Parathyroid adenoma (tissue), 2 donors: Measurements from ENCODE around the gene SLC35C1.

Source experiments
- H2AFZ ChIP-seq: fragments of 300-600 bp; sonication (generic); one replicate; pipeline ENCODE4 v1.7.0; 2017; ENCODE audit warnings: antibody characterized with exemption, mild to moderate bottlenecking
- H3K27ac ChIP-seq: fragments of 300-600 bp; sonication (generic); one replicate; pipeline ENCODE4 v1.7.0; 2017
- H3K27me3 ChIP-seq: fragments of 300-600 bp; sonication (generic); one replicate; pipeline ENCODE4 v1.7.0; 2017; ENCODE audit warnings: low read length; ENCODE audit not compliant: control insufficient read depth, insufficient read depth
- H3K36me3 ChIP-seq: fragments of 300-600 bp; sonication (generic); one replicate; pipeline ENCODE4 v1.7.0; 2017; ENCODE audit warnings: low read length; ENCODE audit not compliant: control insufficient read depth, insufficient read depth
- H3K4me1 ChIP-seq: fragments of 300-600 bp; sonication (generic); one replicate; pipeline ENCODE4 v1.7.0; 2017; ENCODE audit warnings: control low read depth
- H3K4me2 ChIP-seq: fragments of 300-600 bp; sonication (generic); one replicate; pipeline ENCODE4 v1.7.0; 2017; ENCODE audit warnings: low read length
- H3K4me3 ChIP-seq: fragments of 300-600 bp; sonication (generic); one replicate; pipeline ENCODE4 v1.7.0; 2017; ENCODE audit warnings: low read depth, low read length
- H3K79me2 ChIP-seq: fragments of 300-600 bp; sonication (generic); one replicate; pipeline ENCODE4 v1.7.0; 2017; ENCODE audit warnings: control low read depth
- H3K9ac ChIP-seq: fragments of 300-600 bp; sonication (generic); one replicate; pipeline ENCODE4 v1.7.0; 2017; ENCODE audit warnings: mild to moderate bottlenecking
- H3K9me3 ChIP-seq: fragments of 300-600 bp; sonication (generic); one replicate; pipeline ENCODE4 v1.7.0; 2017; ENCODE audit warnings: low read length; ENCODE audit not compliant: control insufficient read depth
- CTCF ChIP-seq: fragments of 300-600 bp; sonication (generic); IDR thresholded peaks from one replicate; pipeline ENCODE4 v1.7.0; 2017; ENCODE audit warnings: antibody characterized with exemption, mild to moderate bottlenecking
- donor health status: primary hyperparathyroidism.

Gene SLC35C1

GRCh38 chr11:45857961-45858474 lies 53.1 kb downstream of the SLC35C1 start:
- Histone ChIP-seq H3K4me1 (peaks cover 19% of the 10 kb centered on the region), H3K27me3 (no peaks in the 10 kb centered on the region), H3K36me3 (no peaks in the 10 kb centered on the region), H3K9ac (no peak overlapping the region), H2AFZ (no peak overlapping the region), H3K79me2 (peaks cover 7% of the 10 kb centered on the region), H3K27ac (peak overlapping the region; percentile 79), H3K4me3 (no peak overlapping the region), H3K4me2 (no peak overlapping the region), H3K9me3 (no peaks in the 10 kb centered on the region)
- no peak for TF ChIP-seq CTCF

GRCh38 chr11:45858751-45859398 lies 53.9 kb downstream of the SLC35C1 start:
- no peak overlapping the region for H3K4me3 ChIP-seq

GRCh38 chr11:45859661-45860140 lies 54.8 kb downstream of the SLC35C1 start:
- H3K4me2 ChIP-seq = peak overlapping the region; percentile 28
- no peaks in the 10 kb centered on the region for H3K27me3 ChIP-seq
- H3K36me3 ChIP-seq = no peaks in the 10 kb centered on the region
- no peaks in the 10 kb centered on the region for H3K9me3 ChIP-seq
- no peak overlapping the region for H3K9ac ChIP-seq
- TF ChIP-seq CTCF = no peak
- H2AFZ ChIP-seq = peak overlapping the region; percentile 0
- no peak overlapping the region for H3K4me3 ChIP-seq
- H3K79me2 ChIP-seq = no peaks in the 10 kb centered on the region
- H3K27ac ChIP-seq = peak overlapping the region; percentile 79
- H3K4me1 ChIP-seq = peaks cover 19% of the 10 kb centered on the region

More at GRCh38 chr11:45858751-45859398, 53.9 kb downstream of the SLC35C1 start:
- no peak for TF ChIP-seq CTCF
- peak overlapping the region; percentile 28 for H3K4me2 ChIP-seq
- H3K79me2 ChIP-seq = peaks cover 2% of the 10 kb centered on the region
- H3K4me1 ChIP-seq = peaks cover 19% of the 10 kb centered on the region
- peak overlapping the region; percentile 79 for H3K27ac ChIP-seq
- no peaks in the 10 kb centered on the region for H3K9me3 ChIP-seq
- no peaks in the 10 kb centered on the region for H3K36me3 ChIP-seq
- no peak overlapping the region for H2AFZ ChIP-seq
- no peaks in the 10 kb centered on the region for H3K27me3 ChIP-seq
- no peak overlapping the region for H3K9ac ChIP-seq

- no peak overlapping the region for H3K9ac ChIP-seq
- no peaks in the 10 kb centered on the region for H3K79me2 ChIP-seq
- peak overlapping the region; percentile 79 for H3K27ac ChIP-seq
- no peaks in the 10 kb centered on the region for H3K36me3 ChIP-seq
- H2AFZ ChIP-seq = no peak overlapping the region
- H3K9me3 ChIP-seq = no peaks in the 10 kb centered on the region
- no peak for TF ChIP-seq CTCF
- H3K27me3 ChIP-seq = no peaks in the 10 kb centered on the region
- H3K4me3 ChIP-seq = no peak overlapping the region
- H3K4me1 ChIP-seq = peaks cover 19% of the 10 kb centered on the region
- H3K4me2 ChIP-seq = no peak overlapping the region
These were observed 55.4 kb downstream of the SLC35C1 start for GRCh38 chr11:45860348-45860747.
